Upper lobe of left lung (tissue), 6 donors: ENCODE results near the gene REC8. TPM values are rescaled to one million over a fixed set of nuclear protein-coding genes. Genes with fewer than 3 reads are reported as not detected.

ENCODE experiments used
- ATAC-seq, 2 donors: fragments of 200-7000 bp; cut with Tn5 transposase; one replicate each; pipeline ENCODE4 v1.9.1; 2022; ENCODE audit warnings: mild to moderate bottlenecking in 2 of 2, moderate library complexity in 2 of 2; ENCODE audit not compliant: low FRiP score in 2 of 2
- DNase-seq, 2 donors: peaks; one replicate each; pipeline ENCODE4 v3.0.0-alpha.2; 2019 to 2020
- H3K27ac ChIP-seq, 4 donors: fragments of 200-600 bp; sonication (generic); one replicate each; pipeline ENCODE4 v1.5.1; 2016 to 2019
- H3K27me3 ChIP-seq, 4 donors: fragments of 200-600 bp; sonication (generic); one replicate each; pipeline ENCODE4 v1.5.1; 2017 to 2019
- H3K36me3 ChIP-seq, 4 donors: fragments of 200-600 bp; sonication (generic); one replicate each; pipeline ENCODE4 v1.5.1; 2016 to 2019
- H3K4me1 ChIP-seq, 4 donors: fragments of 200-600 bp; sonication (generic); one replicate each; pipeline ENCODE4 v1.5.1; 2018 to 2019
- H3K4me3 ChIP-seq, 4 donors: fragments of 200-600 bp; sonication (generic); one replicate each; pipeline ENCODE4 v1.5.1; 2017 to 2019; ENCODE audit warnings: mild to moderate bottlenecking in 2 of 4, moderate library complexity in 1 of 4
- H3K9me3 ChIP-seq, 4 donors: fragments of 200-600 bp; sonication (generic); one replicate each; pipeline ENCODE4 v1.5.1; 2018 to 2019
- EP300 ChIP-seq, 4 donors: sonication (generic); formaldehyde crosslinking; IDR thresholded peaks; one replicate each; pipeline ENCODE4 v1.5.1; 2017; ENCODE audit warnings: antibody characterized with exemption in 4 of 4, control low read depth in 2 of 4
- POLR2A ChIP-seq, 4 donors: fragments of 450-650 bp; IDR thresholded peaks; one replicate each; pipeline ENCODE4 v1.5.1; 2016 to 2017; ENCODE audit warnings: antibody characterized with exemption in 4 of 4, mild to moderate bottlenecking in 2 of 4
- POLR2AphosphoS5 ChIP-seq, 2 donors: sonication (generic); formaldehyde crosslinking; IDR thresholded peaks; one replicate each; pipeline ENCODE4 v1.5.1; 2017; ENCODE audit warnings: antibody characterized with exemption in 2 of 2
- WGBS, 2 donors: methylation state at CpG; one replicate each; pipeline ENCODE4 v1.1.5; 2017 to 2018; 5-methylcytosine and 5-hydroxymethylcytosine counted together
- total RNA-seq, 6 donors: library from RNA; depleted of rRNA in 4 of 6; stranded (reverse); fragments of >200 nt in 4 of 6; gene quantifications; one replicate each; pipeline versions ENCODE4 v1.1.0 to v1.2.1, GENCODE V29; 2016 to 2021
- TF ChIP-seq, protein P1 (sequence below), 6 experiments: fragments of 450-650 bp in 4 of 6; fragments of 200-600 bp in 2 of 6; sonication (generic) in 2 of 6; IDR thresholded peaks; one replicate each; pipeline ENCODE4 v1.5.1; 2016 to 2019; ENCODE audit warnings: antibody characterized with exemption in 6 of 6
- donor health status: DM: no; HTN: no; CAD: no; lungs with moderate emphysema.
- donor health status: DM: no; HTN: yes; CAD: no; lungs with severe emphysema.

Gene REC8
- total RNA-seq, 6 donors from 2014 or later, result 16.0 to 76.5 (median 29.4) TPM

DNA sequence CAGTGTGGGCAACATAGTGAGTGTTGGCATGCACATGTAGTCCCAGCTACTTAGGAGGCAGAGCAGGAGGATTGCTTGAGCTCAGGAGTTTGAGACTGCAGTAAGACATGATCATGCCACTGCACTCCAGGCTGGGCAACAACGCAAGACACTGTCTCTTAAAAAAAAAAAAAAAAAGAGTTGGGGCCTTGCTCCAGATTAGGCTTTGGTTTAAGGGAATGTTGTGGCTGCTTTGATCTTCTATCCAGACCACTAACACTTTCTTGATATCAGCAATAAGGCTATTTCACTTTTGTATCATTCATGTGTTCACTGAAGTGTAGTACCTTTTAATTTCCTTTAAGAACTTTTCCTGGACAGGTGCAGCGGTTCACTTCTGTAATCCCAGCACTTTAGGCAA, 44.2 kb upstream of the REC8 start:
- no peak for DNase-seq
- H3K27ac ChIP-seq, result no peak overlapping the region
- H3K27me3 ChIP-seq, result no peaks in the 10 kb centered on the region
- ATAC-seq, result no peak
- H3K4me1 ChIP-seq, result peaks cover 0 to 10% (median 5%) of the 10 kb centered on the region in 4 donors
- WGBS, 2 donors, result 85 to 86% methylated on average over 2 of the region's 2 CpGs
- no peaks in the 10 kb centered on the region for H3K9me3 ChIP-seq
- TF ChIP-seq EP300 (IDR thresholded peaks at IDR 0.05) (no peak), POLR2AphosphoS5 (IDR thresholded peaks at IDR 0.05) (no peak), POLR2A (IDR thresholded peaks at IDR 0.05) (no peak)
- TF ChIP-seq, protein P1, sequence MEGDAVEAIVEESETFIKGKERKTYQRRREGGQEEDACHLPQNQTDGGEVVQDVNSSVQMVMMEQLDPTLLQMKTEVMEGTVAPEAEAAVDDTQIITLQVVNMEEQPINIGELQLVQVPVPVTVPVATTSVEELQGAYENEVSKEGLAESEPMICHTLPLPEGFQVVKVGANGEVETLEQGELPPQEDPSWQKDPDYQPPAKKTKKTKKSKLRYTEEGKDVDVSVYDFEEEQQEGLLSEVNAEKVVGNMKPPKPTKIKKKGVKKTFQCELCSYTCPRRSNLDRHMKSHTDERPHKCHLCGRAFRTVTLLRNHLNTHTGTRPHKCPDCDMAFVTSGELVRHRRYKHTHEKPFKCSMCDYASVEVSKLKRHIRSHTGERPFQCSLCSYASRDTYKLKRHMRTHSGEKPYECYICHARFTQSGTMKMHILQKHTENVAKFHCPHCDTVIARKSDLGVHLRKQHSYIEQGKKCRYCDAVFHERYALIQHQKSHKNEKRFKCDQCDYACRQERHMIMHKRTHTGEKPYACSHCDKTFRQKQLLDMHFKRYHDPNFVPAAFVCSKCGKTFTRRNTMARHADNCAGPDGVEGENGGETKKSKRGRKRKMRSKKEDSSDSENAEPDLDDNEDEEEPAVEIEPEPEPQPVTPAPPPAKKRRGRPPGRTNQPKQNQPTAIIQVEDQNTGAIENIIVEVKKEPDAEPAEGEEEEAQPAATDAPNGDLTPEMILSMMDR (IDR thresholded peaks at IDR 0.05), result no peak
- H3K36me3 ChIP-seq, result peaks cover 6 to 17% (median 12%) of the 10 kb centered on the region in 4 donors
- no peak overlapping the region for H3K4me3 ChIP-seq

DNA sequence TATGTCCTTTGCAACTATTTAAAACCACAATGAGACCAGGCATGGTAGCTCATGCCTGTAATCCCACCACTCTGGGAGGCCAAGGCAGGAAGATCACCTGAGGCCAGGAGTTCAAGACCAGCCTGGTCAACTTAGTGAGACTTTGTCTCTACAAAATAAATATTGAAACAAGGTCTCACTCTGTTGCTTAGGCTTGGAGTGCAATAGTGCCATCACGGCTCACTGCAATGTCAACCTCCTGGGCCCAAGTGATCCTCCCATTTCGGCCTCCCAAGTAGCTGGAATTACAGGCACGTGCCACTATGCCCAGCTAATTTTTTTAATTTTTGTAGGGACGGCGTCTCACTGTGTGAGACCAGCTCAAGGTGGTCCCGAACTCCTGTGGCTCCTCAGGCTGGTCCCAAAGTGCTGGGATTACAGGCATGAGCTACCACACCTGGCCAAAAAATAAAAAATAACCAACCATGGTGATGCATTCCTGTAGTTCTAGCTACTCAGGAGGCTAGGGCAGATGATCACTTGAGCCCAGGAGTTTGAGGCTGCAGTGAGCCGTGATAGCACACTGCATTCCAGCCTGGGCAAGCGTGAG, 42.4 kb upstream of the REC8 start:
- H3K27ac ChIP-seq, result no peak overlapping the region
- WGBS, 2 donors, result 94% methylated on average over 8 of the region's 8 CpGs

DNA sequence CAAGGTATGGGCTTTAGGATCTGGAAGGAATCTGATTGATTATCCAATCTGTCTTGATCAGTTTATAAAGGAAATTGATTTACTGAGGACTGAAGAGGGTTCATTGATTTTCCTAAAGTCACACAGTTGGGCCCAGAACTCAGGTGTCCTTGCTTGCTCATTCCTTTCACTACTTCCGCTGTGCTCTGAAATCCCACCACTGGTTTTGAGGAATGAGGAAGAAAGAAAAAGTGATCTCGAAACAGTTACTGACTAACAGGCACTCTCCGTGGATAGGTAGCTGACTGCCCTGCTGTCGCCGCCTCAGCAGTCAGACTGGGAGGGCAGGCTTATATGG, 41.5 kb upstream of the REC8 start, which contains the start of gene FITM1:
Gene FITM1 (plus strand): TSS at position 280 of the 337 bp plus-strand sequence. CDS start 905 bp downstream, outside the sequence.
- 79 to 95% methylated on average over 5 of the region's 5 CpGs for WGBS, 2 donors
- Histone ChIP-seq H3K4me1 (peaks cover under 1 to 12% (median 9%) of the 10 kb centered on the region in 4 donors), H3K27me3 (no peaks in the 10 kb centered on the region), H3K27ac (peak within 1 kb of the TSS; percentile 51 to 77 (median 72)), H3K9me3 (no peaks in the 10 kb centered on the region), H3K36me3 (no peaks in the 10 kb centered on the region), H3K4me3 (no peak within 1 kb of the TSS)
- ATAC-seq (no peak), DNase-seq (no peak)
- TF ChIP-seq POLR2AphosphoS5 (IDR thresholded peaks at IDR 0.05), result no peak
- no peak for TF ChIP-seq POLR2A (IDR thresholded peaks at IDR 0.05)
- no peak for TF ChIP-seq EP300 (IDR thresholded peaks at IDR 0.05)
- TF ChIP-seq, protein P1 (IDR thresholded peaks at IDR 0.05), result no peak

More for the DNA sequence above, 42.4 kb upstream of the REC8 start:
- Histone ChIP-seq H3K27me3 (no peaks in the 10 kb centered on the region), H3K4me1 (peaks cover 0 to 10% (median 5%) of the 10 kb centered on the region in 4 donors), H3K9me3 (no peaks in the 10 kb centered on the region), H3K36me3 (peaks cover 0 to 2% (median 0%) of the 10 kb centered on the region in 4 donors), H3K4me3 (no peak overlapping the region)
- no peak for DNase-seq
- no peak for ATAC-seq
- TF ChIP-seq POLR2AphosphoS5 (IDR thresholded peaks at IDR 0.05), result no peak
- no peak for TF ChIP-seq EP300 (IDR thresholded peaks at IDR 0.05)
- TF ChIP-seq POLR2A (IDR thresholded peaks at IDR 0.05), result no peak
- TF ChIP-seq, protein P1 (IDR thresholded peaks at IDR 0.05), result no peak

DNA sequence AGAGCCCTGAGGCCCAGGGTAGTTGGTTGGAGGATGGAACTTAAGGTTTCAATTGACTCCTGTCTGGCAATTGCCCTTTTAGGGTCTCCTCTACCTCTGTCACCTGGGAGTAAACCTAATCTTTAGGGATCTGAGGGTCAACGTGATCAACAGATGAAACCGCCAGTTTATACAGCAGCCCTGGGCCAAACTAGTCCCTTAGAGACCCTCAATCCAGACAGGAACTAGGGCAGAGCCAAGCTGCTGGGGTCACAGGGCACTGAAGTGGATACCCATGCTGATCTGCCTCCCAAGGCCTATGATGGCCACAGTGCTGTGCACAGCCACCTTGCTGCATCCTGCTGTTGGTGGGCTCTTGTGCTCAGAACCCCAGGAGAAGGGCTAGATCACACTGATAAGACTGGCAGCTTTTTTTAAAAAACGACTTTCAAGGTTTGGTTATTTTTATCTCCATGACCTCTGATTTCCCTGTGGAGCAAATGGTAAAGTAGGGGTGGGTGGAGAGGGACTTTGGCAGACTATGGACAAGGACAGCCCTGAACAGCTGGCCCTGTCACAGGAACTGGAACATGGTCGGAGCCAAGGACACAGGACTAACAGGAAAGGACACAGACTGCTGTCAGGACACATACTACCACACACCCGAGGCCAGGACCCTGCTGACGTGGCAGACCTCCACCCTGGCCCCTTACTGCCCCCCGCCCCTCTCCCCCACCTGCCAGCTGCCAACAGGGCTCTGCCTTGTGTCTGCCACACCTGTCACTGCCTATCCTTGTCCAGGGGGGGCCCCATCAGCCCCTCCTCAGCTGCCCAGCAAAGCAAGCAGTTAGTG, 40.9 kb upstream of the REC8 start:
- no peak for TF ChIP-seq POLR2A (IDR thresholded peaks at IDR 0.05)
- TF ChIP-seq, protein P1 (IDR thresholded peaks at IDR 0.05), result no peak
- TF ChIP-seq EP300 (IDR thresholded peaks at IDR 0.05), result no peak
- TF ChIP-seq POLR2AphosphoS5 (IDR thresholded peaks at IDR 0.05), result peak in 1 of 2 donors; percentile 45
- no peaks in the 10 kb centered on the region for H3K9me3 ChIP-seq
- H3K27me3 ChIP-seq, result no peaks in the 10 kb centered on the region
- 53 to 64% methylated on average over 4 to 5 of the region's 7 CpGs for WGBS, 2 donors
- H3K4me3 ChIP-seq, result no peak overlapping the region
- H3K27ac ChIP-seq, result peak overlapping the region; percentile 51 to 77 (median 72)
- H3K4me1 ChIP-seq, result peaks cover 3 to 16% (median 11%) of the 10 kb centered on the region in 4 donors
- H3K36me3 ChIP-seq, result no peaks in the 10 kb centered on the region
- DNase-seq (no peak), ATAC-seq (peak in 1 of 2 donors; percentile 50)
